ENCODE measurements around the gene BCL11A. TPM values are rescaled to one million over a fixed set of nuclear protein-coding genes. Genes with fewer than 3 reads are reported as not detected.
"Not testable (repeated sequence)": the region's sequence is repeated elsewhere in the genome, so short reads cannot be mapped to it uniquely, and the experiment has no call there.

BCL11A gene
- total RNA-seq, 1 donor from 2014 or later = 1.6 TPM

GRCh38 chr2:60426341-60426740 is 127.1 kb downstream of the BCL11A start:
- no peak for ATAC-seq
- no peak for DNase-seq (ENCODE audit: low spot score)
- intact Hi-C loops (cut with DNase I) = no loop called here

- intact Hi-C loops (cut with DNase I) = no loop called here
- DNase-seq (ENCODE audit: low spot score) = no peak
- peak; percentile 26 for ATAC-seq
These were observed 129.2 kb downstream of the BCL11A start for GRCh38 chr2:60424233-60424632.

- ATAC-seq (no peak), DNase-seq (ENCODE audit: low spot score) (no peak)
- intact Hi-C loops (cut with DNase I) = no loop called here
These were observed 129.9 kb downstream of the BCL11A start for GRCh38 chr2:60423505-60423904.

GRCh38 chr2:60422826-60423483 is 130.5 kb downstream of the BCL11A start:
- DNase-seq (ENCODE audit: low spot score) = no peak
- no peak for ATAC-seq
- intact Hi-C loops (cut with DNase I) = no loop called here

- intact Hi-C loops (cut with DNase I); ATAC-seq: not testable (repeated sequence)
These were observed 136.2 kb downstream of the BCL11A start for GRCh38 chr2:60417210-60417609.

GRCh38 chr2:60416221-60417008 is 137.0 kb downstream of the BCL11A start:
- peak; percentile 39 for ATAC-seq
- no peak for DNase-seq (ENCODE audit: low spot score)
- intact Hi-C loops (cut with DNase I) = no loop called here

More at GRCh38 chr2:60417210-60417609, 136.2 kb downstream of the BCL11A start:
- DNase-seq (ENCODE audit: low spot score) = not testable (repeated sequence)

GRCh38 chr2:60415814-60416213 is 137.6 kb downstream of the BCL11A start:
- DNase-seq (ENCODE audit: low spot score) (no peak), ATAC-seq (no peak)
- intact Hi-C loops (cut with DNase I) = no loop called here

- intact Hi-C loops (cut with DNase I) = no loop called here
These were observed 138.8 kb downstream of the BCL11A start for GRCh38 chr2:60414495-60415138.

GRCh38 chr2:60413814-60414168 is 139.7 kb downstream of the BCL11A start:
- ATAC-seq = no peak
- intact Hi-C loops (cut with DNase I) = no loop called here
- DNase-seq (ENCODE audit: low spot score) = no peak

More at GRCh38 chr2:60414495-60415138, 138.8 kb downstream of the BCL11A start:
- ATAC-seq = no peak
- DNase-seq (ENCODE audit: low spot score) = no peak

- DNase-seq (ENCODE audit: low spot score) (no peak), ATAC-seq (no peak)
- intact Hi-C loops (cut with DNase I) = no loop called here
These were observed 140.2 kb downstream of the BCL11A start for GRCh38 chr2:60413069-60413813.

GRCh38 chr2:60412620-60413019 is 140.8 kb downstream of the BCL11A start:
- intact Hi-C loops (cut with DNase I) = no loop called here
- DNase-seq (ENCODE audit: low spot score) (no peak), ATAC-seq (no peak)

GRCh38 chr2:60412027-60412426 is 141.4 kb downstream of the BCL11A start:
- ATAC-seq (no peak), DNase-seq (ENCODE audit: low spot score) (no peak)
- intact Hi-C loops (cut with DNase I) = no loop called here

GRCh38 chr2:60411295-60411694 is 142.2 kb downstream of the BCL11A start:
- DNase-seq (ENCODE audit: low spot score) (no peak), ATAC-seq (no peak)
- intact Hi-C loops (cut with DNase I) = no loop called here

- intact Hi-C loops (cut with DNase I) = no loop called here
- DNase-seq (ENCODE audit: low spot score) (no peak), ATAC-seq (no peak)
These were observed 142.9 kb downstream of the BCL11A start for GRCh38 chr2:60410456-60411146.

- DNase-seq (ENCODE audit: low spot score) = no peak
- intact Hi-C loops (cut with DNase I) = no loop called here
- no peak for ATAC-seq
These were observed 144.0 kb downstream of the BCL11A start for GRCh38 chr2:60409531-60409871.

GRCh38 chr2:60408811-60409530 is 144.5 kb downstream of the BCL11A start:
- DNase-seq (ENCODE audit: low spot score) (no peak), ATAC-seq (no peak)
- intact Hi-C loops (cut with DNase I) = no loop called here

GRCh38 chr2:60408207-60408606 is 145.2 kb downstream of the BCL11A start:
- ATAC-seq (no peak), DNase-seq (ENCODE audit: low spot score) (no peak)
- intact Hi-C loops (cut with DNase I) = no loop called here

GRCh38 chr2:60407398-60407797 is 146.1 kb downstream of the BCL11A start:
- DNase-seq (ENCODE audit: low spot score) (no peak), ATAC-seq (no peak)
- intact Hi-C loops (cut with DNase I) = no loop called here
